Cerebellar nuclear complex (tissue), 1 donor: ENCODE results near the gene ATP12A.
"Not testable (repeated sequence)": the region's sequence is repeated elsewhere in the genome, so short reads cannot be mapped to it uniquely, and the experiment has no call there.

Experiments
- DNase-seq, 2 experiments: peaks; one replicate each; lab custom pipeline; 2025; lab: John Stamatoyannopoulos, UW

ATP12A gene

DNA sequence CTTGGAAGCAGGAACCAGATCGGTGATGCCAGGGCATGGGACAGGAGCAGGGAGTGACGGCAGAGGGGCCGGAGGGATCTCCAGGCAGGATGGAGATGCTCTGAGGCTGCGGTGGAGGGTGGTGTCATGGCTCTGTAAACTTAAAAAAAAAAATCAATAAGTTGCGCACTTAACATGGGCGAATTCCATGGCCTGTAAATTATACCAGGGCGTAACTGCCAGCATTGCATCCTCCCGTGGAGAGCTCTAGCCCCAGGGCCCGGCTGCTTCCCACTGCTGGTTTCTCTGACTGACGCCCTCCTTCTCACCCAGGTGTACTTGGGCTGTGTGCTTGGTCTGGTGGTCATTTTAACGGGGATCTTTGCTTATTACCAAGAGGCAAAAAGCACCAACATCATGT lies 8.7 kb downstream of the ATP12A start:
- no peak for DNase-seq

DNA sequence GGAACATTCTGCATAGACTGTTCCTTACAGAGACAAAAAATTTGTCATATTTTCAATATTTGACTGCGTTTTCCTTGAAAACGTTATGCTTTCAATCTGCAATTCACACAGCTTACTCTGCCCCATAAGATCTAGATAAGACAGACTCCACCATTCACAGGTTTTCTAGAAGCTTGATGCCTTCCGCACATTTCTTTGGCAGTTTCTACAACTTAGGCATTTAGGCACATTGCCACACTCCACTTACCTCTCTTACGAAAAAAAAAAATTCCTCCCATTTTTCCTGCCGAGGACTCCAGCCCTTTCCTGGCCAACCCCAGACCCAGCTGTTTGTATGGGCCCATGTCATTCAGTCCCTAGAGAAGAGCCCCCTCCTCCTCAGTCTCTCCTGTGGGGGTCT lies 11.2 kb downstream of the ATP12A start:
- DNase-seq: no peak

DNA sequence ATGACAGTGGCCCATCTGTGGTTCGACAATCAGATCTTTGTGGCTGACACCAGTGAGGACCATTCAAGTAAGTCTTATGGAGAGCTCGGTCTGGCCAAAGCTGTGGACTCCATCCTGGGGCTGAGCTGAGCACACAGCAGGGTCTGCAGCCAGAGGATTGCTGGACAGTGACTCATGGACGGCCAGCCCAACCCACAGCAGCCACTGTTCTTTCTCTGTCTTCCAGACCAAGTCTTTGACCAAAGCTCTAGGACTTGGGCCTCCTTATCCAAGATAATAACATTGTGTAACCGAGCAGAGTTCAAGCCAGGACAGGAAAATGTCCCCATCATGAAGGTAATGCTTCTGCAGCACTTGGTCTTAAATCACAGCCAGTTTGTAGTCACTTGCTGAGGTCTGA lies 12.4 kb downstream of the ATP12A start:
- DNase-seq: no peak

DNA sequence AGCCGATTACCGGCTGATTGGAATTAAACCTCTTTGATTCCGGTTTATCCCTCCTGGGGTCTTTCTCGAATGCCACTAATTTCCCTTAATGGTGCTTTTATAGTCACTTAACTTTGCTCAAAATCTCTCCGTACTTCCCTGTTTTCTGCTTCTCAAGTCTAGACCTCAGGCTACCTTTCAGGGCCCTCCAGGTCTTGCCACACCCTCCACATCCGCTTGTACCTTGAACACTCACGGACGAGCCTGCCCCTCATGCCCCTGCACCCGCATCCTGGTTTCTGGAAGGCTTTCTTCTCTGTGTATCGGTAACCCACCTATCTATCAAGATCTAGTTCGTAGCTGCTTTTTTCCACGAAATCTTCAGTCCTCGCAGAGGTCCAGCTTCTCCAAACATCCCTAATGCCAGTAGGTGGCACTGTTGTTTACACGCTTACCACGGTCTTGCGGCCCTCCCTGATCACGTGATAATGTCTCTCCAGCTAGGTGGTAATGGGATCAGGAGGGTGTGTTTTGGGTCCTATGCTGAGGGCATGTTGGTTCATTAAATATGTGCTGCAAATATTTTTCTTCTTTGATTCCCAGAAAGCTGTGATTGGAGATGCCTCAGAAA lies 13.8 kb downstream of the ATP12A start:
- no peak for DNase-seq

DNA sequence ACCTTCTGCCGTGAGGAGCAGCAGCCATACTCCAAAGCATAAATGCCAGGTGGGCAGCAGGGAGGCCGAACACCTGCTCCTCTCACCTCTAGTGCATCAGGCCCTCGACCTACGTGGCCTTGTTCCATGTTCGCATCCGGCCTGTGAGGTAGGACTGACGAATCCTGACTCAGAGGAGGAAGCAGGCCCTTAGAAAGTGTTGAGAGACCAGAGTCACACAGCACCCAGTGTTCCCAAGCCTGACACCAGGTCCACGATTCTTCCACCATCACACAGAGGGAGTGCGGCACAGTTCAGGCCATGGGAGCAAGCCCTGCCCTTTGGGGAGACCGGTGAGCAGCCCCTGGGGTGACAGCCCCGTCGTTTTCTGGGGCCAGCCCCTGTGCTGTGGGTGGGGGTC lies 14.7 kb downstream of the ATP12A start:
- DNase-seq: no peak

DNA sequence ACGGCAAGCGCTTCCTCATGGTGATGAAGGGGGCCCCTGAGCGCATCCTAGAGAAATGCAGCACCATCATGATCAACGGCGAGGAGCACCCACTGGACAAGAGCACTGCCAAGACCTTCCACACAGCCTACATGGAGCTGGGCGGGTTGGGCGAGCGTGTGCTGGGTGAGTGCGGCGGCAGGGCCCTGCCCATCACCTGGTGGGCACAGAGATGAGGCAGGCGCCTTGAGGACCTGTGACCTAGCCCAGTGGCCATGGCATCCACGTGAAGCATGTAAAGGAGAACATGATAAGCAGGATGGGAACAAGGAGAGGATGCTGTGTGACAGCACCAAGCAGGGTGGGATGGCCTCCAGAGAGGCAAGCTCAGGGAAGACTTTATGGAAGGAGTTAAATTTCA lies 18.5 kb downstream of the ATP12A start:
- no peak for DNase-seq

DNA sequence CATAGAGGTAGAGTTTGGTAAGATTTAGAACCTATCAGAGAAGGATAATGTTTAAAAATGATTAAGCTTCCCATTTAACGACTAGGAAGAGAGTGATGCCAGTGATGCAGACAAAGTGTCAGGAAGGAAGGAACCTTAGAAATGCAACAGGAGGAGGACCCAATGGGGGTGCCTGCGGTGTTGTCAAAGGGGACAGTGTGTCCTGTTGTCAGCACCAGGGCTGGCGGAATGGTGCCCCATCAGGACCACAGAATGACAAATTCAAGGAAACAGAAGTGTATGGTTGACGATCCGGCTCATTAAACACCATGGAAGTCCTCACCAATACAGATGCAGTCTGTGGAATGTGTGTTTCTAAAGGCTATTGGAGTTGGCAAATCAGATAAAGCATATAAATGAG lies 19.3 kb downstream of the ATP12A start:
- no peak for DNase-seq

DNA sequence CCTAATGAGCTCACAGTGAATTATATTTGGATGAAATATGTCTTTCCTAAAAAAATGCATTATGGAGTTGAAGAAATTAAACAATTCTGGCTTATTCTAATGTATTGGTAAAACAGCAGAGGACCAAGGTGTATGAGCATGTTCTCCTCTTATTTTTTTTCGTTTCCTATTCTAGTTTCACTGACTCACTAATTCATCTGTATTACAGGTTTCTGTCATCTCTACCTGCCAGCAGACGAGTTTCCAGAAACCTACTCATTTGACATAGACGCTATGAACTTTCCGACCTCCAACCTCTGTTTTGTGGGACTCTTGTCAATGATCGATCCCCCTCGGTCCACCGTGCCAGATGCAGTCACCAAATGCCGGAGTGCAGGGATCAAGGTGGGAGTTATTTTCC lies 20.3 kb downstream of the ATP12A start:
- DNase-seq: no peak

DNA sequence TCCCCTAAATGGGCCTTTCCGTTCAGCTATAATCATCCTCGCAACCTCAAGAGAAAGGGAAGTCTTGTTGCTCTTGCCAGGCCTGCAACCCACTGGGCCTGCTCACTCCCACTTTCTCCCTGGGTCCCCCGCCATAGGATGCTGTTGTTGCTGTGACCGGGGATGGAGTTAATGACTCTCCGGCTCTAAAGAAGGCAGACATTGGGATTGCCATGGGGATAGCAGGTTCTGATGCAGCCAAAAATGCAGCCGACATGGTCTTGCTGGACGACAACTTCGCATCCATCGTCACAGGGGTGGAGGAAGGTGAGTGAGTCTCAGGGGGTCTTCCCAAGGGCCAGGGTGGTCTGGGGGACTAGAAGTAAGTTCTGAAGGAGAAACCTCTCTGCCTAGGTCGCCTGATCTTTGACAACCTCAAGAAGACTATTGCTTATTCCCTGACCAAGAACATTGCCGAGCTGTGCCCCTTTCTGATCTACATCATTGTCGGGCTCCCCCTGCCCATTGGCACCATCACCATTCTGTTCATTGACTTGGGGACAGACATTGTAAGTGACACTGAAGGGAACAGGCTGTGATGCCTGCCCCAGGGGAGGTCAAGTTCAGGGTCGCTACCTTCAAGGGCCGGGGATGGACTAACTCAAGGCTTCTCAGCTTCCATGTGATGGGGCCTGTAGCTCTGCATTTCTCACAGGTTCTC lies 26.8 kb downstream of the ATP12A start:
- DNase-seq: no peak

DNA sequence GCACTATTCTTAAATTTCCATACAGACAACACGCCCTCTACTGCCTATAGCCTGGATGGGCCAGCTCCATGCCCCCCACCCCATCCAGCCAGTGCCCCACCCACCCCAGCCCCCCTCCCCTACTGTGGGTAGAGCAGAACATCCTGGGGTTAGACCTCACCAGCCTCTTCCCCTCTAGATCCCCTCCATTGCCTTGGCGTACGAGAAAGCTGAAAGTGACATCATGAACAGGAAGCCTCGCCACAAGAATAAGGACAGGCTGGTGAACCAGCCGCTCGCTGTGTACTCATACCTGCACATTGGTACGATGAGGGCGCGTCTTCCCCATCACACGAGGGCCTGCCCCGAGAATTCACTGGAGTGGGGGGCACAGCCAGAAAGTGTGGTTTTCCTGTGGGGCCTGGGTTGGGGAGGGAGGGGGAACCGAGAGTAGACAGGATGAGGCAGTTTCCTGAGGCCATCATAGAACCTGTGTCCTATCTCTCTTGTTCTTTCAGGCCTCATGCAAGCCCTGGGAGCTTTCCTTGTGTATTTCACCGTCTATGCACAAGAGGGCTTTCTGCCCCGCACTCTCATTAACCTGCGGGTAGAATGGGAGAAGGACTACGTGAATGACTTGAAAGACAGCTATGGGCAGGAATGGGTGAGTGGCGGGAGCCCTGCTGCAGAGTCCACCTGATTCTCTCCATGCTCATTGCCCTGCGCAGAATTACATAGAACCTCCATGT lies 29.1 kb downstream of the ATP12A start:
- no peak for DNase-seq

DNA sequence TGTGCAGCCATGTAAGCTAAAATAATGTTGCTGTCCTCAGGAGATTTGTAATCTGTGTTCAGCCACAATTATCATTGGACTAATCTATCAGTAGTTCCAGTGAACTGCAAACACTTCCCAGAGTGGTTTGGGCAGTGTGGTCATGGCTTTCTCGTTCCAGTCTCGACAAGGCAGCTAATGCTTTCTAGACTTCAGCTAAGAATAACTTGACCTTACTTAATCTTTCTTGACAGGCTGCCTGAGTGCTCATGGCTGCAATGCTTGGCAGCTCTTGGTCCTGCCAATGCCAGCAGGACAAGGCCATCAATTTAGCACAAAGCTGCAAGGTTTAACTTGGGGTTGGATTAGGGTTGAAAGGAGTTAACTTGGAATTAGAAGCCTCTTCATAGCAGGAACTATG lies 32.8 kb downstream of the ATP12A start:
- no peak for DNase-seq

DNA sequence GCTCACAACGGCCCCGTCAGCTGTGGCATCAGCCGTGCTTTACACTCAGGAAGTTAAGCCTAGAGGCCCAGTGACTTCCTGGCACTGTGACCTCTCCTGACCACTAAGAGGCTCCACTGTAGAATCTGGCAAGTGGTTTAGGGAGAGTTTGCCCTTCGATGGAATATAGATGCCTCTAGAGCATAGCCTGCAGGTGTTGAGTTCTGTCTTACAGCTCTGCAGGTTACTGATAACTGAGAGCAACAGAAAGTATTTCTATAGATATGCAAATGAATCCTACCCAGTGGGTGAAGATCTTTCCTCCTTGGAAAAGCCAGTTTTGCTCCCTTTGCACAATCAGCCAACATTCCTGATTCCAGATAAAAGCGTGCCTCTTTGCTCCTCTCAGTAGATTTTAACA lies 35.8 kb downstream of the ATP12A start:
- no peak for DNase-seq

DNA sequence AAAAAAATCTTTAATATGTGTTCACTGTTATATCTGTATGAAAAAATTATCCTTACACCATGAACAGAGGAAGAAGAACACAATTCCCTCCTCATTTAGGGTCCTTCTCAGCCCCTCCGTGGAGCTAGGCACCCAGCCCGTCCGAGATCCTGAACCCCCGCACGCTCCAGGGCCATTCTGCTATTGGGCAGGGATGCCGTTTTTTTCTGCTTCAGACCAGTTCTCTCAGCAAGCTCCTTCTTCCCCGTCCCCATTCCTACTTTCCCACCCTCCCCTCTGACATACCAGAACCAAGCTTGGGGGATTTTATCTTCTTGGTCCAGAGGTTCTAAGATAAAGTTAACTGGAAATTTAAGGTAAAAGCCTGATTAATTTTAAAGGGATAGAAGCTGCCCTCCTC lies 36.2 kb downstream of the ATP12A start:
- no peak for DNase-seq

DNA sequence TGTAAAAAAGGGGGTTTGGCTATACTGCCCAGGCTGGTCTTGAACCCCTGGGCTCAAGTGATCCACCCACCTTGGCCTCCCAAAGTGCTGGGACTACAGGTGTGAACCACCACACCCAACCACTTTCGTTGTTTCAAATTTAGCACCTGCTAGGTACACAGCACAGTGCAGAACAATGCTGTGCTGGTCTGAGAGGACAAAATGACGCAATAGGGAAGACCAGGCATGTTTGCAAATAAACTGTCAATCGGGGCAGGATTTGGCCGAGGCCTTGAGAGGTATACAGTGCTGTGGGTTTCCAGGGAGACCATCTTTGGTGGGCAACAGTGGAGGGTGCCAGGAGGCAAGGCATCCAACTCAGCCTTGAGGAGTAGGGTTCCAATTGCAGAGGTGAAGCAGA lies 37.0 kb downstream of the ATP12A start:
- no peak for DNase-seq

DNA sequence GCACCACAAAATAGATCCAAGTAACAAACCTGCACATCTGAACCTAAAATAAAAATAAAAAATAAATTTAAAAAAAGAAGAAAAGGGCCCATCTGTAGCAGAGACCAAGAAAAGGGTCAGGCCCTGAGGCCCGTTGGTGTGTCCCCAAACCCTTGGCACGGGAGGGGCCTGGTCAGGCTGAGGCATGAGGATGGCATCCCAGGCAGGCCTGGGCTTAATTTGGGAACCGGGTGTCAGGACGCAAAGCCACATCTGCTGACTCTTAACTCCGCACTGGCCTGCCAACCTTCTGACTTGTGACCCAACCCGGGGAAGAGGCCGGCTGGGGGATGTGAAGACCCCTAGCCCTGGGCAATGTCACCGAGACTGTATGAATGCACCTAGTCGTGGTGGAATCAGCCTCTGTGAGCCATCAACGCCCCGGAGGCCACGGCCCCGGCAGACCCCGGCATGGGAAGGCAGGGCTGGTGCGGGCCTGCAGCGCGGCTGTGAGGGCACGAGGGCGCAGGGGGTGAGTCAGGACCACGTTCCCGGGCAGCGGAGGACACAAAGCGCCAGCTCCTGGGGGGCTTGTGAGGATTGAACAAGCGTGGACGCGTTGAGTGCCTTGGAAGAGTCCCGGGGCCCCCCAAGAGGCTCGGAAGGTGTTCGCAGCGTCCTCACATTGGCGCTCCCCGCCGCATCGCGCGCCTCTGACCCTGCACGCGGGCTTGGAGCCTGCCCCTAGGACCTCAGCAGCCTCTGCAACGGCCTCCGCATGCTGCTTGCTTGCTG lies 38.2 kb downstream of the ATP12A start:
- DNase-seq: no peak

DNA sequence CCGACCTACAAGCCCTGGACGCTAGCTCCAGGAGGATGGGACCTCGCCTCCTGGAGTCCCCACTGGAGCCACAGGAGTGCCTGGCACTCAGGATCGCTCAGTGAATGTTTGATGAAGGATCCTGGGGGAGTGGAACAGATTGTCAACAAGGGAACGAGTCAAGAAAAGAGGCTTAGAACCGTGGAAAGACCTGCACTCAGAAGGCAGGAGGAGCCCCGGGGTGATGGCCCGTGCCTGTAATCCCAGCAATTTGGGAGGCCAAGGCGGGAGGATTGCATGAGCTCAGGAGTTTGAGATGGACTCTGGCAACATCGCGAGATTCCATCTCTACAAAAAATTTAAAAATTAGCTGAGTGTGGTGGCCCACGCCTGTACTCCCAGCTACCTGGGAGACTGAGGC lies 38.9 kb downstream of the ATP12A start:
- no peak for DNase-seq

DNA sequence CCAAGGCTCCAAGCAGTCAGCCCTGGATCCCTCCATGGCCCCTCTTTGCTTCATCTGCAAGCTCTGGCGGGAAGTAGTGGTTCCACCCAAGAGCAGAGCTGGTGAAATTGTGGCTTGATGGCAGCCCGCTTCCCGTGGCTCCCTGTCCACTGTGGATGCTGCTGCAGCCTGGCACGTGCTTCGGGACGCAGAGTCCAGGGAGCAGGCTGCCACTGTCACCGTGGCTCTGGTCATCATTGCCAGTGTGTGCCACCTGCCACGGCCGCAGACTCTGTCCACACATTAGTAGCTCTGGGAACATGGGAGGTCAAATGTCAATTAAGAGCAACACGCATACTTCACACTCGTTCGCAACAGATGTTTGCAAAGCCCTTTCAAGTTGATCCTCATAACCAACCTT lies 43.0 kb downstream of the ATP12A start:
- DNase-seq: no peak

DNA sequence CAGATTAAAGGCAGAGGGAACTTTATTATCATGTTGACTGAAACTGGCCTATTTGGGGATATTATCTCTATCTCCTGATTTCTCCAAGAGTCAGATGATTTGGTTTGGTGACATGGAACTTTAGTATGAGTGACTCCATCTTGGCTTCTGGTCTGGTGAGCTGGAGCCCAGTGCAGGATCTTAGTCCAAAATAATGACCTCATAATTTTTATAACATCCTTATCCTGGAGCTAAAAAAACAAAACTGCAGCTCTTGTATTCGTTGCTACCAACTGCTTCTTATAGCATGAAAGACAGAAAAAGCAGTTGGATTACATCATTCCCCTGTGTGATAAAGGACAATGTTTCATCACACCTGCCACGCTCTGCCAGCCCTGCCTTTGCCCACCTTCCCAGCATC lies 44.5 kb downstream of the ATP12A start:
- no peak for DNase-seq

DNA sequence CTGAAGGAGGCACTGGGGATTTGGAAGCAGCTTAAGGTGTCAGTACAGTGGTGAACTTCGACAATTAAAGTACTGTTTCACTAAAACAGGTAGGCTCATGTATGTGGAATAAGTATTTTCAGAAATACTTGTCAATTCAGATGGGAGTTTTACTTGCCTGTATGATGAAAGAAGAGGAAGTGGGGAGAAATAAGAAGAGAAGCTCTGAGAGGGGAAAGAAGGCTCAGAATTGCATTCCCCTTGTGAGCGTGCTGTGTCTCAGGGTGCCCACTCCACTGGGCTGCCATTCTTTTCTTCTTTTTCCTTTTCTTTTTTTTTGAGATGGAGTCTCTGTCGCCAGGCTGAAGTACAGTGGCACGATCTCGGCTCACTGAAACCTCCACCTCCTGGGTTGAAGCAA lies 45.2 kb downstream of the ATP12A start:
- DNase-seq: no peak

DNA sequence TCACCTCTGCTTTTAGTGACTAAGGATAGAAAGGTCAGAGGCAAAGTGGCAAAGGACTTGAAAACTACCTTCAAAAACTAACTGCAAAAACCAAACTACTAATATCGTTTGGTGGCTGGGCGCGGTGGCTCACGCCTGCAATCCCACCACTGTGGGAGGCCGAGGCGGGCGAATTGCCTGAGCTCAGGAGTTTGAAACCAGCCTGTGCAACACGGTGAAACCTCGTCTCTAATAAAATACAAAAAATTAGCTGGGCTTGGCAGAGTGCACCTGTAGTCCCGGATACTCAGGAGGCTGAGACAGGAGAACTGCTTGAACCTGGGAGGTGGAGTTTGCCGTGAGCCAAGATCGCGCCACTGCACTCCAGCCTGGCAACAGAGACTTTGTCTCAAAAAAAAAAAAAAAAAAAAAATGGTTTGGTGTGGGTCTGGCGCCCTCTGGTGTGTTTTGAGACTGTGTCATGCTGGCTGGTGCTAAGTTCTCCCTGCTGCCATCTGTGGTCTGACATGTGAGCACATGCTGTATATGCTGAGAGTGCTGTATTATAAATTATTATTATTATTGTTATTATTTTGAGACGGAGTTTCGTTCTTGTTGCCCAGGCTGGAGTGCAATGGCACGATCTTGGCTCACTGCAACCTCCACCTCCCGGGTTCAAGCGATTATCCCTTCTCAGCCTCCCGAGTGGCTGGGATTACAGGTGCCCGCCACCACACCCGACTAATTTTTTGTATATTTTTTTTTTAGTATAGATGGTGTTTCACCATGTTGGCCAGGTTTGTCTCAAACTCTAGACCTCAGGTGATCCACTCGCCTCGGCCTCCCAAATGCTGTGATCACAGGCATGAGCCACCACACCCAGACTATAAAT lies 47.8 kb downstream of the ATP12A start:
- no peak for DNase-seq

DNA sequence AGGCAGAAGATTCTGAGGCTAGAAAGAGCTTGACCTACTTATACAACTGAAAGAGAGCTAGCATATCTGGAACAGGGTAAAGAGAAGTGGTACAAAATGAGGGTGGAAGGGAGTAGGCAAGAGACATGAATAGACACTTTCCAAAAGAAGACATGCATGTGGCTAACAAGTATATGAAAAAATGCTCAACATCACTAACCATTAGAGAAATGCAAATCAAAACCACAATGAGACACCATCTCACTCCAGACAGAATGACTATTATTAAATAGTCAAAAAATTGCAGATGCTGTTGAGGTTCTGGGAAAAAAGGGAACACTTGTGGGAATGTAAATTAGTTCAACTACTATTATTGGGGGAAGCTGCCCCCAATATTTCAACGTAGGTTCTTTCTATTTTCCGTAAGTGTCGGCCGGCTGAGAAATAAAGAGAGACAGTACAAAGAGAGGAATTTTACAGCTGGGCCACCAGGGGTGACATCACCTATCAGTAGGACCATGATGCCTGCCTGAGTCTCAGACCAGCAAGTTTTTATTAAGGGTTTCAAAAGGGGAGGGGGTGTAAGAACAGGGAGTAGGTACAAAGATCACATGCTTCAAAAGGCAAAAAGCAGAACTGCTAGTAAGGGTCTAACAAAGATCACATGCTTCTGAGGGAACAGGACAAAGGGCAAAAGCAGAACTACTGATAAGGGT lies 50.8 kb downstream of the ATP12A start:
- not testable (repeated sequence) for DNase-seq
